ENCODE results near the gene RDH16.
"Not testable (repeated sequence)": the region's sequence is repeated elsewhere in the genome, so short reads cannot be mapped to it uniquely, and the experiment has no call there.

Gene RDH16

DNA sequence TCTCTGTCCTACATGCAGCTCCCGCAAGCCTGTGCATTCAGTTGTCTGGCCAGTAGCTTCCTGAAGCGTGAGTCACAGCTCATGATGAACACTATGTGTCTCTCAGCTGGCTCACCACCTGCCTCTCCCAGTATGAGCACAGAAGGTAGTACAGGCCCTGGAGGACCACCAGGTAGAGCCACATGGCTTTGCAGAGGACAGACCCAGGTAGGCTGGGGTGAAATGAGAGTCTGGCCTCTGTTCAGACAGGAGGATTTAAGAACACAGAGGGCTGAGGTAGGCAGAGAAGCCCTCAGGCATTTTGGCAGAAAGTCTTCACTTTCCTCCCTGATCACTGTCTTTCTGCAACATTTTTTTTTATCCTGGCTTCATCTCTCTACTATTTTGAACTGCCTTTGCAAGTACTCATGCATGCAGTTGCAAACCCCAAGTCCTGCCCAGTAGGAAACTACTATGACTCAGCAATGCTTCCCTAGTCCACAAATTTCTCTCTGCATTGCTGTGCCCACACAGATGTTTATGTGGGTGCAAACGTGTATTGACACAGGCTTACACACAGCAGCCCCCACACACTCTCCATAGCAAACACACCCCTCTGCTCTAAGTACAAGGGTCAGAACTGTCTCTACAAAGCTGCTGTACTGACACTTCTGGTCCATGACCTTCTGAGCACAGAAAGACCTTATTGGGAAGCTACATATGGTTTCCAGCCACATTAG lies 15.9 kb downstream of the RDH16 start:
- no peak overlapping the region for H3K27ac ChIP-seq
- in situ Hi-C loops (cut with HindIII; ENCODE audit: low pct_ligation_motif_present, low sequenced_read_pairs), result no loop called here
- DNase-seq, result peak; percentile 29
- TF ChIP-seq, protein P1, sequence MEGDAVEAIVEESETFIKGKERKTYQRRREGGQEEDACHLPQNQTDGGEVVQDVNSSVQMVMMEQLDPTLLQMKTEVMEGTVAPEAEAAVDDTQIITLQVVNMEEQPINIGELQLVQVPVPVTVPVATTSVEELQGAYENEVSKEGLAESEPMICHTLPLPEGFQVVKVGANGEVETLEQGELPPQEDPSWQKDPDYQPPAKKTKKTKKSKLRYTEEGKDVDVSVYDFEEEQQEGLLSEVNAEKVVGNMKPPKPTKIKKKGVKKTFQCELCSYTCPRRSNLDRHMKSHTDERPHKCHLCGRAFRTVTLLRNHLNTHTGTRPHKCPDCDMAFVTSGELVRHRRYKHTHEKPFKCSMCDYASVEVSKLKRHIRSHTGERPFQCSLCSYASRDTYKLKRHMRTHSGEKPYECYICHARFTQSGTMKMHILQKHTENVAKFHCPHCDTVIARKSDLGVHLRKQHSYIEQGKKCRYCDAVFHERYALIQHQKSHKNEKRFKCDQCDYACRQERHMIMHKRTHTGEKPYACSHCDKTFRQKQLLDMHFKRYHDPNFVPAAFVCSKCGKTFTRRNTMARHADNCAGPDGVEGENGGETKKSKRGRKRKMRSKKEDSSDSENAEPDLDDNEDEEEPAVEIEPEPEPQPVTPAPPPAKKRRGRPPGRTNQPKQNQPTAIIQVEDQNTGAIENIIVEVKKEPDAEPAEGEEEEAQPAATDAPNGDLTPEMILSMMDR (IDR thresholded peaks at IDR 0.05; ENCODE audit: low read depth, low read length, missing control alignments), result no peak
- no peaks in the 10 kb centered on the region for H3K36me3 ChIP-seq (replicated peaks)
- no peaks in the 10 kb centered on the region for H3K27me3 ChIP-seq (replicated peaks)
- H3K4me3 ChIP-seq (ENCODE audit: low read depth, low read length), result no peak overlapping the region

DNA sequence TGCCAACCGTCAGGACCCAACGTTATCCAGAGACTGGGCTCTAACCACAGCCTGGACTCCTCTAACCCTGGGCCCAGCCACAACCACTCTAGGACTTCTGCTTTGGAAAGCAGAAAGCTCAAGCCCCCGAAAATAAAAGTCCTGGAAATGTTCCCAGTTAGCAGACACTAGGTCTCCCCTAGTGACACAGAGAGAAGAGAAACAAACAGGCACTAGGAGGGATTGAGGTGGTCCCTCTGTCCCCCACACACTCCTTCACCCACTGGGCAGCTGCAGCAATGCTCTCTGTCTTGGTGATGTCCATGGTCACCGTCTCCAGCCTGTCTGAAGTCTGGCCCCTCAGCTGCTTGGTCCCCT lies 16.5 kb downstream of the RDH16 start:
- DNase-seq; H3K36me3 ChIP-seq (replicated peaks); H3K4me3 ChIP-seq (ENCODE audit: low read depth, low read length); H3K27ac ChIP-seq; H3K27me3 ChIP-seq (replicated peaks); in situ Hi-C loops (cut with HindIII; ENCODE audit: low pct_ligation_motif_present, low sequenced_read_pairs): not testable (repeated sequence)

DNA sequence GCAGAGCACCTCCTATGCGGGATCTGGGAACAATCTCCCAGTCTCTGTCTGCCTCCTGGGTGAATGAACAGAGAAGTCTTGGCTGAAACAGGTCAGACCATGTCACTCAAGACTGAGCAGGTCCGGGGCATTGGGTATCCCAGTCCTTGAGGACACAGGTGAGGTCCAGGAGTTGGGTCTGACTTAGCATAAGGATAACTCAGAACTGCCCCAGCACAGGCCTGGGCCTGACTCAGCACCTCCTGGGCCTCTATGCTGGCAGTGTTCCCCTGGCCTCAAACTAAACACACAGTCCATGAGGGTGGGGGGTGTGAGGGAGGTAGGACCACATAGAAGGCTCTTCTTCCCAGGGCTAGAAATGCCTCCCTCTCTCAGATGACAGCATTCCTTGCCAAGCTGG lies 21.7 kb downstream of the RDH16 start:
- H3K27ac ChIP-seq, result no peak overlapping the region
- DNase-seq, result no peak
- TF ChIP-seq, protein P1 (IDR thresholded peaks at IDR 0.05; ENCODE audit: low read depth, low read length, missing control alignments), result no peak
- H3K27me3 ChIP-seq (replicated peaks), result no peaks in the 10 kb centered on the region
- in situ Hi-C loops (cut with HindIII; ENCODE audit: low pct_ligation_motif_present, low sequenced_read_pairs), result no loop called here
- no peak overlapping the region for H3K4me3 ChIP-seq (ENCODE audit: low read depth, low read length)
- no peaks in the 10 kb centered on the region for H3K36me3 ChIP-seq (replicated peaks)

DNA sequence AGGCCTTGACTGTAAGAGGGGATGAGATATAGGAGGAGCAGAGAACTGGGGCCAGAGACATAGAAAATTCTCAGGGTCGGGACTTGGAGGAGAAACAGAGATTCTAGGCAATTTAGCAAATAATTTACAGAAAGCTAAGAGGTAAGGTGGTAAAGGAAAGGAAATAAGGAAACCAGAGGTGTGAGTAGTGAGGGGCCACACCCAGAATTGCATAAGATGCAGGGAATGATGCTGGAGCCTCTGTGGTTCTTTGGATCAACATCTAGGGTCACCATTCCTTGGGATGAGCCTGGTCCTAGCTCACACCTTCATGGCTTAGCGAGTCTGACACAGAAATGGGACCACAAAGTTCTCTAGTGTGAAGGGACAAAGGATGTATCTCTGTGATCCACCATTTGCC lies 22.3 kb downstream of the RDH16 start:
- Histone ChIP-seq H3K27ac (no peak overlapping the region), H3K36me3 (replicated peaks) (no peaks in the 10 kb centered on the region), H3K27me3 (replicated peaks) (no peaks in the 10 kb centered on the region), H3K4me3 (ENCODE audit: low read depth, low read length) (no peak overlapping the region)
- in situ Hi-C loops (cut with HindIII; ENCODE audit: low pct_ligation_motif_present, low sequenced_read_pairs), result no loop called here
- no peak for DNase-seq
- TF ChIP-seq, protein P1 (IDR thresholded peaks at IDR 0.05; ENCODE audit: low read depth, low read length, missing control alignments), result no peak

DNA sequence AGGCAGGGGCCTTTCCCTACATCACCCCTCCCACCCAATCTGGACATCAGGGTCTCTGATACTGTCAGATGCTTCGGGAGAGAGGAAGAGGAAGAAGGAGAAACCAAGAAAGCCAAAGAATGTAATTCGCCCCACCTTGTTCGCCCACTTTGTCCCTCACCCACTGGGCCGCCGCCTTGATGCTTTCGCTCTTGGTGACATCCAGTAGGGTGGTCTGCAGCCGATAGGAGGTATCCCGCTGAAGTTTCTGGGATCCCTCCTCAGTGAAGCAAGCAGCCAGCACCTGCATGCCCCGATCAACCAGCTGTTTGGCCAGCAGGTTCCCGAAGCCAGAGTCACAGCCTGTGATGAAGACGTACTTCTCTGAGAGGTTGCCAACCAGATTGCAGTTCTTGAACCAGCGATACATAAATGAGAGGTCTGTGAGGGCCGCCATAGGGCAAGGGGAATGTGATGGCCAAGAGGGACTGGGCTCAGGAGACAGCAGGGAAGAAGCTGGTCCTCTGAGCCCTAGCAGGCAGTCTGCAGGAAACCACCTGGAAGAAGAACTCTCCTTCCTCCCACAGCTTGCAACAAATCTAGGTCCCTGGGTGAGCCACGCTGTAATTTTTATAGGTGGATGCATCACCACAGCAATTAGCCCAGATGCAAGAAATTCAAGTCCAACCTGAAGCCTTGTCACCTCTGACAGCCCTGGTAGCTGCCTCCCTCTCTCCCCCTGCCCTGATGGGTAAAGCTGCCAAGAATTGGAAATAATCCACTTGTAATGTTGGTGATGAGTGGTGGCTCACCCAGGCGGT lies 23.4 kb downstream of the RDH16 start, which contains the start of gene SDR9C7:
Gene SDR9C7 (minus strand): TSS at position 583 of the 800 bp plus-strand sequence. CDS start 147 bp downstream, at position 436.
- no peak for DNase-seq
- no peak within 1 kb of the TSS for H3K27ac ChIP-seq
- in situ Hi-C loops (cut with HindIII; ENCODE audit: low pct_ligation_motif_present, low sequenced_read_pairs), result no loop called here
- H3K36me3 ChIP-seq (replicated peaks), result no peaks in the 10 kb centered on the region
- H3K4me3 ChIP-seq (ENCODE audit: low read depth, low read length), result no peak within 1 kb of the TSS
- TF ChIP-seq, protein P1 (IDR thresholded peaks at IDR 0.05; ENCODE audit: low read depth, low read length, missing control alignments), result no peak
- no peaks in the 10 kb centered on the region for H3K27me3 ChIP-seq (replicated peaks)

DNA sequence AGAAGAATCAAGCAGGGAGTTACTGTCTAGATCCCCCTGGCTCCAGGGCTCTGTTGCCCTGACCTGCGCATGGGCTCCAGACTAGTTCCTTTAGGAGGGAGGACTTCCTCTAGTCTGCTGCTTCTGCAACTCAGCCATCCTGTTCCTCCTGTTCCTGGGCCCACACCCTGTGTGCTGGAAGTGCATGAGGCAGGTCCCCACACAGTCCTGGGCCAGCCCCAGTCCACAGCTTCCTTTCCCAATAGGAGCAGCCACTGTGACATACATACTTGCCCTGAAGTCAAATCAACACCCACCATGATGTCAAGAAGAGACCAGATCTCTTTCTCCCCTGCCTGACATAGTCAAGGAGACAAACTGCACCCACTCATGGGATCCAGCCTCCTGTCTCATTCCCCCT lies 24.5 kb downstream of the RDH16 start:
- Histone ChIP-seq H3K27ac (no peak overlapping the region), H3K27me3 (replicated peaks) (no peaks in the 10 kb centered on the region), H3K36me3 (replicated peaks) (no peaks in the 10 kb centered on the region), H3K4me3 (ENCODE audit: low read depth, low read length) (no peak overlapping the region)
- no peak for DNase-seq
- in situ Hi-C loops (cut with HindIII; ENCODE audit: low pct_ligation_motif_present, low sequenced_read_pairs), result no loop called here
- TF ChIP-seq, protein P1 (IDR thresholded peaks at IDR 0.05; ENCODE audit: low read depth, low read length, missing control alignments), result no peak

Measured in brain microvascular endothelial cell (primary cell).